Effector memory CD8-positive, alpha-beta T cell (primary cell): ENCODE data around the gene RGSL1.
"Not testable (repeated sequence)": the region's sequence is repeated elsewhere in the genome, so short reads cannot be mapped to it uniquely, and the experiment has no call there.

Source experiments
- ATAC-seq: fragments of 150-1000 bp; cut with Tn5 transposase; replicated peaks from 2 replicates; pipeline ENCODE4 v1.10.0; 2021; ENCODE audit warnings: mild to moderate bottlenecking, moderate library complexity
- DNase-seq, 3 experiments: peaks; one replicate each; pipeline ENCODE4 v3.0.0; 2021
- H3K27ac Mint-ChIP-seq, 2 donors: one replicate each; pipeline ENCODE4 v1.8.0; 2022; ENCODE audit warnings: mild to moderate bottlenecking in 2 of 2, mixed read lengths in 2 of 2, moderate library complexity in 2 of 2
- H3K27me3 Mint-ChIP-seq, 2 donors: one replicate each; pipeline ENCODE4 v1.8.0; 2022; ENCODE audit warnings: mixed read lengths in 2 of 2
- H3K36me3 Mint-ChIP-seq: one replicate; pipeline ENCODE4 v1.8.0; 2022; ENCODE audit warnings: mild to moderate bottlenecking, moderate library complexity, mixed read lengths; ENCODE audit not compliant: insufficient read depth
- H3K4me1 Mint-ChIP-seq, 2 donors: one replicate each; pipeline ENCODE4 v1.8.0; 2022; ENCODE audit warnings: low read depth in 2 of 2, mixed read lengths in 2 of 2
- H3K4me3 Mint-ChIP-seq, 2 donors: one replicate each; pipeline ENCODE4 v1.8.0; 2022; ENCODE audit warnings: mild to moderate bottlenecking in 2 of 2, mixed read lengths in 2 of 2, moderate library complexity in 2 of 2
- H3K9me3 Mint-ChIP-seq, 2 donors: one replicate each; pipeline ENCODE4 v1.8.0; 2022; ENCODE audit warnings: mixed read lengths in 2 of 2

The RGSL1 gene

DNA sequence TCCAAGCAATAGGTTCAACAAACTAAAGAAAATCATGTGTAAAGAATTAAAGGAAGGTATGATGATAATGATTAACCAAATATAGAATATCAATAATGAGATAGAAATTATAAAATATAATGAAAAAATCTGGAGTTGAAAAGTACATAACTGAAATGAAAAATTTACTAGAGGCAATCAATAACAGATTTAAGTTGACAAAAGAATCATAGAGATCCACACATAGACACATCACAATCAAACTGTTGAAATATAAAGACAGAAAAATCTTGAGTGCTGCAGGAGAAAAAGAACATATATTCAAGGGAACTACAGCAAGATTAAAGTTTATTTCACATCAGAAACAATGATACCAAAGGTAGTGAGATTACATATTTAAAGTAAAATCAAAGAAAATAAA is 75.4 kb downstream of the RGSL1 start:
- H3K4me1 Mint-ChIP-seq = no peaks in the 10 kb centered on the region
- no peak for DNase-seq
- H3K4me3 Mint-ChIP-seq = no peak overlapping the region
- no peaks in the 10 kb centered on the region for H3K36me3 Mint-ChIP-seq
- H3K27me3 Mint-ChIP-seq = peaks cover 40 to 49% of the 10 kb centered on the region in 2 donors
- H3K9me3 Mint-ChIP-seq = peaks cover 8 to 19% of the 10 kb centered on the region in 2 donors
- H3K27ac Mint-ChIP-seq = no peak overlapping the region
- no peak for ATAC-seq

DNA sequence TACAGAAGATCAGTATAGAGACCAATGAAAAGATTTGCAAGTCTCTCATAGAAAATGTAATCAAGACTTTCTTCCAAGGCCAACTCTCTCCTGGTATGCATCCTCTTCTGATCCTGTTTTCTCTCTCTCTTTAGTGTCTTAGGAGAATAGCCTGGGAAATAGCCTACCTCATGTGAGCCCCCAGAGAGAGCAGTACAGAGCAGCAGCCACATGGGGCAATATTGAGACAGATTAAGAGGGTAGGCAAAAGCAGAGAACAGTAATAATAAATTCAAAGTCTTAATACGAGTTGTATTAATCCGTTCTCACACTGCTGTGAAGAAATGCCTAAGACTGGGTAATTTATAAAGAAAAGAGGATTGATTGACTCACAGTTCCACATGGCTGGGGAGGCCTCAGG is 77.7 kb downstream of the RGSL1 start:
- H3K36me3 Mint-ChIP-seq = no peaks in the 10 kb centered on the region
- peaks cover 8 to 19% of the 10 kb centered on the region in 2 donors for H3K9me3 Mint-ChIP-seq
- no peak overlapping the region for H3K4me3 Mint-ChIP-seq
- no peak overlapping the region for H3K27ac Mint-ChIP-seq
- DNase-seq = no peak
- no peaks in the 10 kb centered on the region for H3K4me1 Mint-ChIP-seq
- H3K27me3 Mint-ChIP-seq = peaks cover 40 to 44% of the 10 kb centered on the region in 2 donors
- no peak for ATAC-seq

DNA sequence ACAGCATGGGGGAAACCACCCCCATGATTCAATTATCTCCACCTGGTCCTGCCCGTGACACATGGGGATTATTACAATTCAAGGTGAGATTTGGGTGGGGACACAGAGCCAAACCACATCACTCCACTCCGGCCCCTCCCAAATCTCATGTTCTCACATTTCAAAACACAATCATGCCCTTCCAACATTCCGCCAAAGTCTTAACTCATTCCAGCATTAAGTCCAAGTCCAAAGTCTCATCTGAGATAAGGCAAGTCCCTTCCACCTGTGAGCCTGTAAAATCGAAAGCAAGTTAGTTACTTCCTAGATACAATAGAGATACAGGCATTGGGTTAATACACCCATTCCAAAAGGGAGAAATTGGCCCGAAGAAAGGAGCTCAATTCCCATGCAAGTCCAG is 78.3 kb downstream of the RGSL1 start:
- ATAC-seq, H3K36me3 Mint-ChIP-seq, H3K4me1 Mint-ChIP-seq, DNase-seq, H3K4me3 Mint-ChIP-seq, H3K27ac Mint-ChIP-seq: not testable (repeated sequence)
- Mint-ChIP-seq H3K9me3 (peaks cover 8 to 18% of the 10 kb centered on the region in 2 donors), H3K27me3 (peaks cover 37 to 42% of the 10 kb centered on the region in 2 donors)

DNA sequence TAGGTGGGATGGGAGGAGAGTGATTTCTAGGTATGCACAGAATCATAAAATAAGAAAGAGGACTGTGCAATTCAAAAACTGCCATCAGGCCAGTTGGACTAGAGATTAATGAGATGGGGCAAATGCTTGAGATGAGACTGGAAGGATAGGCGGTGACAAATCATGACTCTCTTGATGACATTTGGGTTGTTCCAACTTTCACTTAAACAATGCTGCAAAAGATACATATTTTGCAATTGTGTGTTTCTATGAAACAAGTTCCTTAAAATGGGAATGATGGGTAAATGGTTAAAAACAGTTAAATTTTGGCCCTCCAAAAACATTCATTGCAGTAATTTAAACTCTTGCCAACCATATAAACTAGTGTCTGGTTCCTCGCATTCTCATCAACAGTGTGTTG is 84.0 kb downstream of the RGSL1 start:
- no peak for DNase-seq
- H3K4me1 Mint-ChIP-seq = no peaks in the 10 kb centered on the region
- H3K36me3 Mint-ChIP-seq = no peaks in the 10 kb centered on the region
- ATAC-seq = no peak
- H3K27ac Mint-ChIP-seq = no peak overlapping the region
- H3K4me3 Mint-ChIP-seq = no peak overlapping the region
- H3K9me3 Mint-ChIP-seq = no peaks in the 10 kb centered on the region
- H3K27me3 Mint-ChIP-seq = peaks cover 29 to 45% of the 10 kb centered on the region in 2 donors

DNA sequence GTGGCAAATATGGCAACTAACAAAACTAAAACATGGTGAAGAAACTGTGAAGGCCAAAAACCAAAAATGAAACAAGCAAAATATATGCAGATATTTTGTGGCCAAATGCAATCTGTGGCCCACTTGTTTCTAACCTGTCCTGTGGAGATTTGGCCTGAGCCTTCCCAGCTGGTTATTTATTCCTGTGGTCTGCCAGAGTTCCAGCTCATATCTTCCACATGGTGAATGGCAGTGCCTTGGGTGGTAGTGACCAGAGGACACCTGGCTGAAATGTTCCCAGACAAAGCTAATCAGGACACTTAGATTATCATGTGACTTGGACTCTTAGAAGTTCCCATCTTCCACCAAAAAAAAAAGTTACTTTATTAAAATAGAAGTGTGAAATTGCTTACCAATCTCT is 99.4 kb downstream of the RGSL1 start:
- H3K27ac Mint-ChIP-seq = no peak overlapping the region
- H3K4me1 Mint-ChIP-seq = no peaks in the 10 kb centered on the region
- DNase-seq (no peak), ATAC-seq (no peak)
- peaks cover 0 to 2% of the 10 kb centered on the region in 2 donors for H3K9me3 Mint-ChIP-seq
- no peaks in the 10 kb centered on the region for H3K36me3 Mint-ChIP-seq
- peaks cover 45 to 57% of the 10 kb centered on the region in 2 donors for H3K27me3 Mint-ChIP-seq
- H3K4me3 Mint-ChIP-seq = no peak overlapping the region

DNA sequence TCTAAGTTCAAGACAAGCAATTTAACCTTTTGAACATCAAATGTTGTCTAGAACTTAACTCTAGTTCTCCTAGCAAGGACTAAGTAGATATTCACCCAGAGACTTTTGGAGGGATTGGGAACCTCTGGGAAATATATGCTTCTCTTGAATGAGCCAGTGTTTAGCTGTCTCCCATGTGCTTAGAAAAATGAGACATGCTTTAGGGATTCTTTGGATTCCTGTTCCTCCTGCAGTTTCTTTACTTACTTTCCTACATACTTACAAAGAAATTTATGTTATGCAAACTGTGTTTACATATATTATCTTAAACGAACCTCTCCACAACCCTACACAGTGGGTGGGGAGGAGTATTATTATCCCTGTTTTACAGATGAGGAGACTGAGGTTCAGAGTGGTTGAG is 99.9 kb downstream of the RGSL1 start:
- DNase-seq (no peak), ATAC-seq (no peak)
- no peaks in the 10 kb centered on the region for H3K36me3 Mint-ChIP-seq
- H3K4me1 Mint-ChIP-seq = no peaks in the 10 kb centered on the region
- H3K27ac Mint-ChIP-seq = no peak overlapping the region
- H3K9me3 Mint-ChIP-seq = peaks cover 0 to 2% of the 10 kb centered on the region in 2 donors
- peaks cover 40 to 55% of the 10 kb centered on the region in 2 donors for H3K27me3 Mint-ChIP-seq
- no peak overlapping the region for H3K4me3 Mint-ChIP-seq

DNA sequence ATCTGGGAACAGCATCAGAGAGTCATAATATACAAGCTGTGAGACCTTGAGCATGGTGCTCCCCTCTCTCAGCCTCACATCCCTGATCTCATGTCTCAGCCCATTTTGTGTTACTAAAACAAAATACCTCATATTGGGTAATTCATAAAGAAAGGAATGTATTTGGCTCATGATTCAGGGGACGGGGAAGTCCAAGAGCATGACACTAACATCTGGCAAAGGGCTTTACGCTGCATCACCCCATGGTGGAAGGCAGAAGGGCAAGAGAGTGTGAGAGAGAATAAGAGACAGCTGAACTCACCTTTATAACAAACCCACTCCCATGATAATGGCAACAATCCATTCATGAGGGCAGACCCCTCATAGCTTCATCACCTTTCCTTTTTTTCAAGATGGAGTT is 102.6 kb downstream of the RGSL1 start:
- no peak for ATAC-seq
- no peak for DNase-seq
- peaks cover 23 to 37% of the 10 kb centered on the region in 2 donors for H3K27me3 Mint-ChIP-seq
- no peak overlapping the region for H3K27ac Mint-ChIP-seq
- H3K9me3 Mint-ChIP-seq = peaks cover 0 to 2% of the 10 kb centered on the region in 2 donors
- H3K4me3 Mint-ChIP-seq = no peak overlapping the region
- H3K4me1 Mint-ChIP-seq = no peaks in the 10 kb centered on the region
- no peaks in the 10 kb centered on the region for H3K36me3 Mint-ChIP-seq

DNA sequence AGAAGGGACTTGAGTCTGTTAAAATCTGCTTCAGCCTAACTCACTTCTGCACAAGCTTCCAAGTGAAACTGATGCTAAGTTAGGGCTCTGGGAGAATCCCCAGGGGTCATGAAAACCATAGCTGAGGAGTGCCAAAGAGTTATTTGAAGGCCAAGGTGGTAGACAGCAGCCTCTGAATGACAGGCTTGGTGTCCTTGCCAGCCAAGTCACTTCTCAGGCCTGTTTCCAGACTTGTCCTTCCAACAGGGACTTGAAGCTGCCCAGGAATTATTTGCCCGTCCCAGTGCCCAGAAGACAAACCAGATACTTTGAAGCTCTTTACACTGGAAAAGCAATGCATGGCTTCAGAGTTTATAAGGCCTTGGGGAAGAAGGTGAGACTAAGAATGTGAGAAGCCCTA is 105.5 kb downstream of the RGSL1 start:
- peaks cover 14 to 16% of the 10 kb centered on the region in 2 donors for H3K27me3 Mint-ChIP-seq
- H3K27ac Mint-ChIP-seq = no peak overlapping the region
- H3K9me3 Mint-ChIP-seq = peaks cover 0 to 2% of the 10 kb centered on the region in 2 donors
- H3K4me1 Mint-ChIP-seq = no peaks in the 10 kb centered on the region
- H3K36me3 Mint-ChIP-seq = no peaks in the 10 kb centered on the region
- DNase-seq (no peak), ATAC-seq (no peak)
- no peak overlapping the region for H3K4me3 Mint-ChIP-seq

DNA sequence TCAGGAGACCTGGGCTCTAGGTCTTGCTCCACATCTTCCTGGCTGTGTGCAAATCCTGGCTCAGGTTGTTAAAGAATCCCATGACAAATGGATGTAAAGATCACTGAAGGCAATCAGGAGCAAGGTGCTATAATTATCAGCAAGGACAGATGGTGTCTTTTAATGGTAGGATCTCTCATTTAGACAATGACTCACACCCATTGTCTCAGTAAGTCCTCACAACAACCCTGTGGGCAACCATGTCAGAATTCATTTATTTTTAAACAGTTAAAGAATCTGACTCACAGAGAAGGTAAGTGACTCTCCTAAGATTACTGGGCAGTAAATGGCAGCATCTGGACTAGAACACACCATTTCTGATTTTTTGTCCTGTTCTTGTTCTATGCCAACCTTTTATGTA is 106.3 kb downstream of the RGSL1 start:
- no peaks in the 10 kb centered on the region for H3K36me3 Mint-ChIP-seq
- peaks cover 0 to 2% of the 10 kb centered on the region in 2 donors for H3K9me3 Mint-ChIP-seq
- DNase-seq = no peak
- ATAC-seq = no peak
- H3K27ac Mint-ChIP-seq = no peak overlapping the region
- H3K4me3 Mint-ChIP-seq = no peak overlapping the region
- peaks cover 14% of the 10 kb centered on the region in 2 donors for H3K27me3 Mint-ChIP-seq
- H3K4me1 Mint-ChIP-seq = no peaks in the 10 kb centered on the region

DNA sequence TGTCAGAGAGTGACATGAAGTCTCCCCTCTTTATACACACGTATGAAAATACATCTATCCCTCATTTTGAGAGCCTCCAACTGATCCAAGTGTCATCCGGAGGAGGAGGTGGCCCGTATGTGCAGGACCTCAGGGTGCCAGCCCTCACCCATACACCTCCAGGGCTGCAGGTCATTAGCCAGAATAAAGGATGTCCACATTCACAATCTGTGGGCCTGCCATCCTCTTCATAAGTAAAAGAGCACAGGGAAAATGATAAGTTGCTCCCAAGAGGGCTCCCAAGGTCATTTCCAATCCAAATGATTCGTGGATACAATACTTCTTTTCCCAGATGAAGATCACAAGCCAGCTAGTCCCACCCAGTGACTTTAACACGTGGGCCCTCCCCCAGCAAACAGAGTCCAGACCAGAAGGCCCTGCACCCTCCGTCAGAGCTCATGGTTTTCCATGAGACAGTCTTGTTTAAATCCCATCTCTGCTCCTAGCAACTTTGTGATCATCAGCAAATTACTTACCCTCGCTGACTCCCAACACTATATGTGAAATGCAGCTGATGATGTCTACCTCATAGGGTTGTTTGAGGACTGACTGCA is 110.5 kb downstream of the RGSL1 start:
- Mint-ChIP-seq H3K4me1 (no peaks in the 10 kb centered on the region), H3K27me3 (no peaks in the 10 kb centered on the region), H3K27ac (no peak overlapping the region), H3K9me3 (no peaks in the 10 kb centered on the region), H3K4me3 (no peak overlapping the region), H3K36me3 (no peaks in the 10 kb centered on the region)
- ATAC-seq = no peak
- DNase-seq = no peak

DNA sequence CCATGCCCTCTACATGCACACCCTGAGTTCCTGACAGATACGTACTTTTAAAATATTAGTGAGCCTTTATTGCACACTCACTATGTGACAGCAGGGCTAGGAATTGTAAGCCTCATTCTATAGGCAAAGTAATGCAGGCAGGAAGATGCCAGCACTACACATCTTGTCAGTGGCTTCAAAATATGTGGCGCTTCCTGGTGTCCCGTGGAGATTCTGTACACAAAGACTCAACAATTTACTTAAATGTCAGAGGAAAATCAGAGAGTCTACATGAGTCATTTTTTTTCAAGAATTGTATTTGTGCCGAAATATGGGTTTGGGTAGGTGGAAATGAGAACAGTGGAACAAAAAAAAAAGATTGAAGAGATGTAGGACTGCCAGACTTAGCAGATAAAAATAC is 111.5 kb downstream of the RGSL1 start:
- H3K4me1 Mint-ChIP-seq = no peaks in the 10 kb centered on the region
- DNase-seq (no peak), ATAC-seq (no peak)
- no peaks in the 10 kb centered on the region for H3K27me3 Mint-ChIP-seq
- no peaks in the 10 kb centered on the region for H3K36me3 Mint-ChIP-seq
- H3K27ac Mint-ChIP-seq = no peak overlapping the region
- no peak overlapping the region for H3K4me3 Mint-ChIP-seq
- H3K9me3 Mint-ChIP-seq = no peaks in the 10 kb centered on the region

DNA sequence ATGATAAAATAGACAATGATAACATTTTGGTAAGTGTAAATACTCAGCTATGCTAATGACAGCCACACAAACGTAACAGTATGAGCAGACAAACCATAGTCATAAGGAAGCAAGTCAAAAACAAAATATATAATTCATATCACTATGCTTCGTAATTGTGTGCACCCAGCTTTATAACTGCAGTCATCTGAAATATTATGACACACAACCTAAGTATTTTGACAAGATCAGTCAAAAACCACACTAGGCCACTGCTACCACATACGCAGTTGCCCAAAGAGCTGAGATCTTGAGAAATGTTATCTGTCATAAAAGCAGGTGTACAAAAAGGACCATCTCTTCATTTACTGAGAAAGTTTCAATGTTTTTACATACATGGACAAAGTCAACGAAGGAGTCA is 113.1 kb downstream of the RGSL1 start:
- Mint-ChIP-seq H3K4me3 (no peak overlapping the region), H3K36me3 (no peaks in the 10 kb centered on the region), H3K9me3 (no peaks in the 10 kb centered on the region), H3K4me1 (no peaks in the 10 kb centered on the region), H3K27me3 (no peaks in the 10 kb centered on the region), H3K27ac (no peak overlapping the region)
- DNase-seq = no peak
- no peak for ATAC-seq

DNA sequence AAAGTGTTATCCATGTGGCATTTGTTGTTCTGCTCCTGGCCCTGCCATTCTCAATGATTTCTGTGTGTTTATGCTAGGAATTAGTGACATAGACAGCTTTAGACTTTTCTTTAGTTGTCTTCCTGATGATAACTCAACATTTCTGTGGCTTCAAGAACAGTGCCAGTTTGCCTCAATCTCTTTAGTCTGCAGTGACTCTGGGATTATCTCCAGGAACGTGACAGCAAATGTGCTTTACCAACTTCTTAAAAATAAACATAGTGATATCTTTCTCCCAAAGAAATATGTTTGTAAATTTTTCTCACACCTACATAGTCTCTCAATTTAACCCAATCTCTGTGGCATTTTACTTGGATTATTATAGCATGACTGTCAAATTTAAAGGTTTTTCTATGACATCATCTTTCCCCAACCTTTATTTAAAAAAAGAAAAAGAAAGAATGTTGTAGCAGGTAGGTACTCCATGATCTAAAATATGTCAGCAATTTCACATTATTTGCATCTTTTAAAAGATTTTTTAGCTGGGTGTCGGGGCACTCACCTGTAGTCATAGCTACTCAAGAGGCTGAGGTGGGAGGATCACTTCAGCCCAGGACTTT is 114.6 kb downstream of the RGSL1 start:
- no peak overlapping the region for H3K4me3 Mint-ChIP-seq
- H3K27me3 Mint-ChIP-seq = no peaks in the 10 kb centered on the region
- no peaks in the 10 kb centered on the region for H3K36me3 Mint-ChIP-seq
- DNase-seq (no peak), ATAC-seq (no peak)
- H3K4me1 Mint-ChIP-seq = no peaks in the 10 kb centered on the region
- H3K9me3 Mint-ChIP-seq = no peaks in the 10 kb centered on the region
- no peak overlapping the region for H3K27ac Mint-ChIP-seq

DNA sequence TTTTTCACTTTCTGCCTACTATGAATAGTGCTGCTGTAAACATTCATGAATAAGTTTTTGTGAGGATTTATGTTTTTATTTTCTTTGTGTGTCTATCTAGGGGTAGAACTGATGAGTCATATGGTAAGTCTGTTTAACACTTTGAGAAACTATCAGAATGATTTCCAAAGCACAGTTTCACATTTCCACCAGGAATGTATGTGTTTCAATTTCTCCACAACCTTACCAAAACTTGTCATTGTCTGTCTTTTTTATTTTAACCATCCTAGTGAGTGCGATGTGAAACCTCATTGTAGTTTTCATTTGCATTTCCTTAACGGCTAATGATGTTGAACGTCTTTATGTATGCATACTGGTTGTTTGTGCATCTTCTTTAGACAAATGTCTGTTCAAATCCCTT is 115.6 kb downstream of the RGSL1 start:
- DNase-seq = no peak
- H3K27ac Mint-ChIP-seq = no peak overlapping the region

More for the DNA sequence above, 115.6 kb downstream of the RGSL1 start:
- Mint-ChIP-seq H3K27me3 (no peaks in the 10 kb centered on the region), H3K4me1 (no peaks in the 10 kb centered on the region), H3K36me3 (no peaks in the 10 kb centered on the region), H3K9me3 (no peaks in the 10 kb centered on the region), H3K4me3 (no peak overlapping the region)
- ATAC-seq = no peak
